HCT116 (cell line): Measurements from ENCODE around the gene ASB8. TPM values are rescaled to one million over a fixed set of nuclear protein-coding genes. Genes with fewer than 3 reads are reported as not detected.

Source experiments
- ATAC-seq: fragments of 200-7000 bp; cut with Tn5 transposase; 2 replicates; pipeline ENCODE4 v1.9.1; 2020; ENCODE audit warnings: mild to moderate bottlenecking, moderate library complexity
- BruUV-seq: library from RNA; stranded (reverse); fragments of 400-500 nt; replicated peaks from 2 replicates; lab custom pipeline; 2021; lab: Mats Ljungman, UMichigan
- CTCF ChIA-PET: fragments of 300-600 bp; sonication (Branson Sonifier 250); formaldehyde crosslinking; loops from one replicate; lab custom pipeline; 2021; ENCODE audit warnings: antibody characterized with exemption; lab: Charles Lee
- POLR2A ChIA-PET: fragments of 300-600, 350-600 bp; sonication (Branson Sonifier 250); formaldehyde crosslinking; loops from one replicate; lab custom pipeline; 2021; ENCODE audit warnings: antibody characterized with exemption; lab: Charles Lee
- RAD21 ChIA-PET, 2 experiments: fragments of 300-600 bp; sonication (Branson Sonifier 250); formaldehyde crosslinking; loops; one replicate each; lab custom pipeline; 2023; ENCODE audit warnings: low total read pairs in 2 of 2; ENCODE audit not compliant: uncharacterized antibody in 2 of 2, unreplicated experiment in 2 of 2, low non-redundant PET in 1 of 2; lab: Charles Lee
- DNase-seq: peaks from one replicate; pipeline ENCODE4 v3.0.0-alpha.2; 2010; ENCODE audit warnings: low read depth, low spot score
- H2AFZ ChIP-seq: fragments of 200-600 bp; shearing (Covaris generic), sonication (generic); 2 replicates; pipeline ENCODE4 v1.6.1; 2017; ENCODE audit warnings: low read depth, mixed run types, mixed read lengths, antibody characterized with exemption, low read length; ENCODE audit not compliant: poor library complexity, severe bottlenecking
- H3K27ac ChIP-seq: 2 replicates; pipeline ENCODE4 v1.5.1; 2012; ENCODE audit warnings: low read depth, low read length
- H3K27me3 ChIP-seq: fragments of 200-600 bp; sonication (generic); 2 replicates; pipeline ENCODE4 v1.6.1; 2016; ENCODE audit warnings: mixed run types, low read length, mixed read lengths; ENCODE audit not compliant: insufficient read depth
- H3K36me3 ChIP-seq, 2 experiments: fragments of 200-500 bp in 1 of 2; fragments of 200-600 bp in 1 of 2; sonication (Bioruptor generic) in 1 of 2; sonication (generic) in 1 of 2; 2 replicates each; pipeline versions ENCODE4 v1.5.1 to v1.6.1; 2014 to 2016; ENCODE audit warnings: low read length in 2 of 2, inconsistent platforms in 1 of 2, mixed read lengths in 1 of 2, mixed run types in 1 of 2; ENCODE audit not compliant: insufficient read depth in 2 of 2, control insufficient read depth in 1 of 2
- H3K4me1 ChIP-seq, 2 experiments: fragments of 200-600 bp in 1 of 2; sonication (generic) in 1 of 2; 2 replicates each; pipeline versions ENCODE4 v1.5.1 to v1.6.1; 2012 to 2017; ENCODE audit warnings: low read length in 2 of 2, inconsistent platforms in 1 of 2, mild to moderate bottlenecking in 1 of 2, mixed read lengths in 1 of 2, mixed run types in 1 of 2, moderate library complexity in 1 of 2; ENCODE audit not compliant: insufficient read depth in 2 of 2, control insufficient read depth in 1 of 2
- H3K4me2 ChIP-seq: fragments of 200-600 bp; sonication (generic); 2 replicates; pipeline ENCODE4 v1.6.1; 2017; ENCODE audit warnings: mixed run types, low read length, mixed read lengths
- H3K4me3 ChIP-seq, 2 experiments: fragments of 200-600 bp in 1 of 2; sonication (generic) in 1 of 2; replicated peaks in 1 of 2; 2 replicates each; pipeline ENCODE4 v1.5.1; 2011 to 2016; ENCODE audit warnings: low read length in 2 of 2, control low read depth in 1 of 2, low read depth in 1 of 2, mild to moderate bottlenecking in 1 of 2, mixed read lengths in 1 of 2, mixed run types in 1 of 2
- H3K79me2 ChIP-seq: fragments of 200-600 bp; sonication (generic); 2 replicates; pipeline ENCODE4 v1.6.1; 2017; ENCODE audit warnings: mild to moderate bottlenecking, mixed run types, low read length, moderate library complexity, mixed read lengths; ENCODE audit not compliant: insufficient read depth
- H3K9ac ChIP-seq: fragments of 200-600 bp; sonication (generic); 2 replicates; pipeline ENCODE4 v1.6.1; 2016; ENCODE audit warnings: low read length, mixed read lengths
- H3K9me2 ChIP-seq: fragments of 200-600 bp; sonication (generic), shearing (Covaris generic); 2 replicates; pipeline ENCODE4 v1.6.1; 2017; ENCODE audit warnings: mixed run types, mild to moderate bottlenecking, moderate library complexity; ENCODE audit not compliant: insufficient read depth
- H3K9me3 ChIP-seq, 2 experiments: fragments of 200-500 bp in 1 of 2; fragments of 200-600 bp in 1 of 2; sonication (Bioruptor generic) in 1 of 2; sonication (generic) in 1 of 2; 2 replicates each; pipeline ENCODE4 v1.6.1; 2014 to 2017; ENCODE audit warnings: low read length in 2 of 2, mixed read lengths in 2 of 2, inconsistent platforms in 1 of 2, low read depth in 1 of 2, mild to moderate bottlenecking in 1 of 2, mixed run types in 1 of 2, moderate library complexity in 1 of 2; ENCODE audit not compliant: control insufficient read depth in 1 of 2, insufficient read depth in 1 of 2
- H4K20me1 ChIP-seq: fragments of 200-600 bp; sonication (generic), shearing (Covaris generic); 2 replicates; pipeline ENCODE4 v1.6.1; 2017; ENCODE audit warnings: mixed run types, mild to moderate bottlenecking, moderate library complexity; ENCODE audit not compliant: insufficient read depth
- EZH2 ChIP-seq: fragments of 200-600 bp; sonication (generic); IDR thresholded peaks from 2 replicates; pipeline ENCODE4 v1.6.1; 2017; ENCODE audit warnings: antibody characterized with exemption, mixed run types
- SIN3A ChIP-seq: IDR thresholded peaks from 2 replicates; pipeline ENCODE4 v1.6.1; 2012; ENCODE audit warnings: low read depth
- SP1 ChIP-seq: IDR thresholded peaks from 2 replicates; pipeline ENCODE4 v1.6.1; 2012; ENCODE audit warnings: low read depth
- SRF ChIP-seq: IDR thresholded peaks from 2 replicates; pipeline ENCODE4 v1.6.1; 2012; ENCODE audit warnings: low read depth
- TCF7L2 ChIP-seq: IDR thresholded peaks from 2 replicates; pipeline ENCODE4 v1.7.0; 2011; ENCODE audit warnings: borderline replicate concordance, inconsistent platforms; ENCODE audit not compliant: insufficient read depth, insufficient read length; ENCODE audit errors: extremely low read depth
- YY1 ChIP-seq: IDR thresholded peaks from 2 replicates; pipeline ENCODE4 v1.6.1; 2011; ENCODE audit warnings: low read length, low read depth, moderate library complexity, mild to moderate bottlenecking; ENCODE audit not compliant: insufficient replicate concordance; ENCODE audit errors: extremely low read depth
- intact Hi-C: fragments of 100-400 bp; cut with micrococcal nuclease; formaldehyde crosslinking; loops from 2 replicates; pipeline ENCODE4 v1.10.0; 2022
- total RNA-seq: library from RNA; stranded (reverse); gene quantifications from one replicate; pipeline ENCODE4 v1.2.1, GENCODE V29; 2021; ENCODE audit not compliant: unreplicated experiment
- TF ChIP-seq, protein P1 (sequence below): IDR thresholded peaks from 2 replicates; pipeline ENCODE4 v1.6.1; 2012

Gene ASB8
- total RNA-seq, 1 experiment from 2014 or later, result 14.0 TPM

DNA sequence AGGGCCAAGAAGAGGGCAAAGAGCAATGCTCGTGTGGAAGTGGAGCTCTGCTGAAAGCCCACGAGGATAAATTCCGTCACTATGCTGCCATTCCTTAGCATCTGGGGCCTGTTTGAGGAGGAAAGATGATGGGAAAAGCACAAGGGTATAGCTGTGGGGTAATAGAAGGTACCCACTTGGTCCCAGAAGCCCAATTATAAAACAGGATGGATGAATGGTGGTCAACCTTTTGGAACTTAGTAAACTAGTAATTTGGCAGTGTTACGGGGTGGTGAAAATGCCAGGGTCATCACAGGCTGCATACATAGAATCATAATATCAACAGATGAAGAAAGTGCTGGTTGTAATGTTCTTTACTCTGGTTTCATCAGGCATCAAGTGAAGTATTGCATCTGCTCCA is 45.9 kb upstream of the ASB8 start, which contains the start of gene OR10AD1:
TSS of gene OR10AD1 (minus strand) at position 101 of the 400 bp plus-strand sequence. CDS start at position 101, 0 bp downstream.
- TF ChIP-seq, protein P1, sequence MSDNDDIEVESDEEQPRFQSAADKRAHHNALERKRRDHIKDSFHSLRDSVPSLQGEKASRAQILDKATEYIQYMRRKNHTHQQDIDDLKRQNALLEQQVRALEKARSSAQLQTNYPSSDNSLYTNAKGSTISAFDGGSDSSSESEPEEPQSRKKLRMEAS, result no peak
- TF ChIP-seq EZH2 (no peak), SIN3A (no peak), TCF7L2 (no peak), SRF (no peak), YY1 (no peak)
- H3K9me2 ChIP-seq, result no peaks in the 10 kb centered on the region
- no peak within 1 kb of the TSS for H3K4me3 ChIP-seq
- H3K4me2 ChIP-seq, result no peak within 1 kb of the TSS
- ChIA-PET CTCF (no interaction called here), POLR2A (no interaction called here), RAD21 (no interaction called here)
- no peak within 1 kb of the TSS for H3K27ac ChIP-seq
- H3K79me2 ChIP-seq, result no peaks in the 10 kb centered on the region
- no peaks in the 10 kb centered on the region for H4K20me1 ChIP-seq
- BruUV-seq, result no TSS peak
- H3K9ac ChIP-seq, result no peak within 1 kb of the TSS
- 0 out of 4 replicates have a peak, but pooled peaks cover 0 to 5% of the 10 kb centered on the region in 2 experiments for H3K9me3 ChIP-seq
- ATAC-seq (no peak), DNase-seq (no peak)
- no peaks in the 10 kb centered on the region for H3K27me3 ChIP-seq
- H3K4me1 ChIP-seq, result peaks cover 5 to 7% of the 10 kb centered on the region in 2 experiments; a peak in 3 of 4 replicates
- H3K36me3 ChIP-seq, result no peaks in the 10 kb centered on the region
- intact Hi-C loops, result no loop called here
- no peak within 1 kb of the TSS for H2AFZ ChIP-seq

DNA sequence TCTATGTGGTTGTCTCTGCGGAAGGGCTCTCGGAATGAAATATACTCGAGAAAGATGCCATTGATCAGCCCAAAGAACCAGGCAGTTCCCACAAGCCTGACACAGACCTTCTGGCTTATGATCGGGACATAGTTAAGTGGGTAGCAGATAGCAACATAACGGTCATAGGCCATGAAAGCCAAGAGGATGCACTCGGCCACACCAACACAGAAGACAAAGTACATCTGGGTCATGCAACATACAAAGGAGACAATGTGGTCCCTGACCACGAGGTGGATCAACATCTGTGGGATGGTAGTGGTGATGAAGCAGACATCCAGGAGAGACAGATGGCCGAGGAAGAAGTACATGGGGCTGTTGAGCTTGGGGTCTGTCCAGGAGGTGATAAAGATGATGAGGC is 45.5 kb upstream of the ASB8 start:
- TF ChIP-seq SP1, result no peak
- no peaks in the 10 kb centered on the region for H3K9me2 ChIP-seq
- no peaks in the 10 kb centered on the region for H3K79me2 ChIP-seq
- RAD21 ChIA-PET, result no interaction called here
- no peak overlapping the region for H3K4me2 ChIP-seq
- intact Hi-C loops, result no loop called here
- H3K27me3 ChIP-seq, result no peaks in the 10 kb centered on the region
- H3K27ac ChIP-seq, result no peak overlapping the region
- ATAC-seq (no peak), DNase-seq (no peak)
- no peak overlapping the region for H3K4me3 ChIP-seq
- no peak overlapping the region for H3K9ac ChIP-seq
- peaks cover 5 to 11% of the 10 kb centered on the region in 2 experiments; a peak in 3 of 4 replicates for H3K4me1 ChIP-seq
- H2AFZ ChIP-seq, result no peak overlapping the region
- no peaks in the 10 kb centered on the region for H4K20me1 ChIP-seq
- BruUV-seq, result no TSS peak
- CTCF ChIA-PET, result no interaction called here
- H3K9me3 ChIP-seq, result 0 out of 4 replicates have a peak, but pooled peaks cover 0 to 5% of the 10 kb centered on the region in 2 experiments
- H3K36me3 ChIP-seq, result no peaks in the 10 kb centered on the region
- POLR2A ChIA-PET, result no interaction called here
